HG02840 (cell line): ENCODE data around the gene NBPF1.
"Not testable (repeated sequence)": the region's sequence is repeated elsewhere in the genome, so short reads cannot be mapped to it uniquely, and the experiment has no call there.

Experiments used
- ATAC-seq: cut with Tn5 transposase; IDR thresholded peaks from one replicate; pipeline ENCODE4 v1.9.1; 2021; ENCODE audit warnings: mild to moderate bottlenecking, moderate library complexity, moderate number of reproducible peaks; ENCODE audit not compliant: unreplicated experiment, low FRiP score

NBPF1 gene

GRCh38 chr1:16642025-16642966, 28.9 kb upstream of the NBPF1 start:
- ATAC-seq: not testable (repeated sequence)

DNA sequence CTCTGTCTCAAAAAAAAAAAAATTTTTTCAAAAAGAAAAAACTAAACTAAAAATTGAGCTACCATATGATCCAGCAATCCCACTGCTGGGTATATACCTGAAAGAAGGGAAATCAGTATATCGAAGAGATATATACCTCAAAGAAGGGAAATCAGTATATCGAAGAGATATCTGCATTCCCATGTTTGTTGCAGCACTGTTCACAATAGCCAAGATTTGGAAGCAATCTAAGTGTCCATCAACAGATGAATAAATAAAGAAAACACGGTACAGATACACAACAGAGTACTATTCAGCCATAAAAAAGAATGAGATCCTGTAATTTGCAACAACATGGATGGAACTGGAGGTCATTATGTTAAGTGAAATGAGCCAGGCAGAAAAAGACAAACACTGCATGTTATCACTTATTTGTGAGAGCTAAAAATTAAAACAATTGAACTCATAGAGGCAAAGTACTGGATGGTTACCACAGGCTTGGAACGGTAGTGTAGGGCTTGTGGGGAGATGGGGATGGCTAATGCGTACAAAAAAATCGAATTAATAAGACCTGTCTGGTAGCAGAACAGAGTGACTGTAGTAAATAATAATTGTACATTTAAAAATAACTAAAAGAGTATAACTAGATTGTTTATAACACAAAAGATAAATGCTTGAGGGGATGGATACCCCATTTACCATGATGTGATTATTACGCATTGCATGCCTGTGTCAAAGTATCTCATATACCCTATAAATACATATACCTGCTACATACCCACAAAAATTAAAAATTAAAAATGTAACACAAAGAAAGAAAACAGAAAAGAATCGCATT, 28.0 kb upstream of the NBPF1 start:
- not testable (repeated sequence) for ATAC-seq

DNA sequence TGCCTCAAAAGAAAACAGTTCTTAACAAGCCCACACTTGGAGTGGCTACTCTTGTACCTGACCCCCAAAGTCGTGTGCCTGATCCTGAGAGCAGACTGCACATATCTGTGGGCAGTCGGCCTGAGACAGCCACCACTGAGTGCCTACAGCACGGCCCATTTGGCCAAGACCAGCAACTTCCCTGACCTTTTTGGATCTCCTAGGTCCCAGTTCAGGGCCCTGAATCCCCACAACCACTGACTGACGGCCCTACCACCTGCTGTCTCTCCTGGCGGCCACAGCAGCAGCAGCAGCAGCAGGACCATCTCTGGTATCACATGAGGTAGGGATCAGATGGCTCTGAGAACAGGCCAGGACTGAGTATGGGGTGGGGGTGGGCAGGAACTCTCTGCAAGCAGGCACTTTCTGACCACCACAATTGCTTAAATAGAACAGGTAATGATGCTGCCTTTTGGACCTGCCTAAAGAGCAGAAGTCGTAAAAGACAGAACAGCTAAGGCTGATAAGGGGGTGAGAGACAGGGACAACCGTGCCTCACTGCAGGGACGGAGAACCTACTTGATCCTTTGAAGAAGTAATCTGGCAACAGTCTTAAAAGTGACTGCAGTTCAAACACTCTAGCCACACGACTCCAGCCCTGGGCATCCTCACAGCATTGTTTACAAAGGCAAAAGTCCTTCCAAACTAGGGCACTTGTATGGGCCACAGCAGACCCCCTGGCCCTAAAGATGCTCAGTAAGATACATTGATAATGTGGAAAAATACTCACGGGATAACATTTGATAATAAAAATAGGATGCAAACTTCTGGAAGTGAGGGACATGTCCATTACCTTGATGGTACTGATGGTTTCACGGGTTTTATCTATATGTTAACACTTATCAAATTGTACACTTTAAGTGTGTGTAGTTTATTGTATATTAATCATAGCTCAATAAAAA, 26.0 kb upstream of the NBPF1 start:
- ATAC-seq: not testable (repeated sequence)

DNA sequence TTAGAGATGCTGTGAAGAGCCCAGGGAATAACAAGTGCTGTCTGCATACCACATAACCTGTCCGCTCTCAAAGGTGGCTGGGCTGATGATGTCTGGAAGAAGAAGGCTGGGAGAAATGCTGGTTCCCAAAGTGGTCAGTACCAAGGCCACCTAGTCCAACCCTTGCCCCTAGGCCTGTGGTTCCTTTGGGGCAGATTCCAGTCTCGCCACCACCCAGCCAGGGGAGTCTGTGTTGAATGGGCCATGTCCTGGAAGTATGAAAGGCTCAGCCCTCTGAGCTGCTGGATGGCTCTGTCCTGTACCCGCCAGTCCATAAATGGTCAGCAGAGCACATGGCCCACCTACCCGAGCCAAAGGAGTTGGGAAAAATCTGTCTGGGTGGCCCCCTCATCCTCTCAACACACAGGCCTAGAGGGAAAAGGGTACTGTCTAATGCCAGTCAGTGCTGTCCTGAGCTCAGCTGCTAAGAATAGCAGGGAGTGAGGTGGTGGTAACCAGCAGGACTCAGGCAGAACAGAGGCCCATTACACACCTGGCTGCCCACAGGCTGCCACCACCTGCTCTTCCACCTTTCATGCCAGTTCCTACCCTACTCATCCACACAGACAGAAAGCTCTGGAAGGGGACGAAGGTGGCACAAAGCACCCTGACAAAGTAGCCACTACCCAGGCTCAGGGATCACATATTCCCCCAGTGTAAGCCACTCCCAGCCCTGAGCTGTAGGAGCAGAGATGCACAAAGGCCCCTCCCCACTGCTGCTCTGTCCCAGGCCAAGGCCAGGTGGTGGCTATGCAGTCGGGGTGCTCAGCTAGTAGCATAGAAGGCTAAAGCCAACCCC, 24.8 kb upstream of the NBPF1 start:
- ATAC-seq: not testable (repeated sequence)

DNA sequence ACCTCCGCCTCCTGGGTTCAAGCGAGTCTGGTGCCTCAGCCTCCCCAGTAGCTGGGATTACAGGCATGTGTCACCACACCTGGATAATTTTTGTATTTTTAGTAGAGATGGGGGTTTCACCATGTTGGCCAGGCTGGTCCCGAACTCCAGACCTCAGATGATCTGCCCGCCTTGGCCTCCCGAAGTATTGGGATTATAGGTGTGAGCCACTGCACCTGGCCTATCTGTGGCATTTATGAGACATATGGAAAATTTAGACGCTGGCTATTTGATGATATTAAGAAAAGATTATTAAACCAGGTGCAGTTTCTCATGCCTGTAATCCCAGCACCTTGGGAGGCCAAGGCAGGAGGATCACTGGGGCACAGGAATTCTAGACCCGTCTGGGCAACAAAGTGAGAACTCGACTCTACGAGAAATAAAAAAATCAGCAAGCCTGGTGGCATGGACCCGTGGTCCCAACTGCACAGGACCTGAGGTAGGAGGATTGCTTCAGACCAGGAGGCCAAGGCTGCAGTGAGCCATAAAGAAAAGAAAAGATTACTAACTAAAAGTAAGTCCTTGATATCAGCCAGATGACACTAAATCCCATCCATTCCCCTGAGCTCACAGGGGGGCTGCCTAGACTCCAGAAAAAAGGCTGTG, 23.3 kb upstream of the NBPF1 start:
- ATAC-seq: not testable (repeated sequence)

DNA sequence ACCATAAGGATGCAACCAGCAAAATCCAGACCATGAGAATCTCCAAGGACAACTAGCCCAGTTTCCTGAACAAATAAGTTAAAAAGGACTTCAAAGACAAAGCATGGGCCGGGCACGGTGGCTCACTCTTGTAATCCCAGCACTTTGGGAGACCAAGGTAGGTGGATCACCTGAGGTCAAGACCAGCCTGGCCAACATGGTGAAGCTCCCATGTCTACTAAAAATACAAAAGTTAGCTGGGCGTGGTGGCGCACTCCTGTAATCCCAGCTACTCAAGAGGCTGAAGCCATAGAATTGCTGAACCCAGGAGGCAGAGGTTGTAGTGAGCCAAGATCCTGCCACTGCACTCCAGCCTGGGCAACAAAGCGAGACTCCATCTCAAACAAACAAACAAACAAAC, 22.6 kb upstream of the NBPF1 start:
- not testable (repeated sequence) for ATAC-seq

GRCh38 chr1:16633540-16634282, 20.3 kb upstream of the NBPF1 start:
- ATAC-seq: not testable (repeated sequence)

GRCh38 chr1:16632044-16632850, 18.9 kb upstream of the NBPF1 start:
- ATAC-seq: not testable (repeated sequence)

DNA sequence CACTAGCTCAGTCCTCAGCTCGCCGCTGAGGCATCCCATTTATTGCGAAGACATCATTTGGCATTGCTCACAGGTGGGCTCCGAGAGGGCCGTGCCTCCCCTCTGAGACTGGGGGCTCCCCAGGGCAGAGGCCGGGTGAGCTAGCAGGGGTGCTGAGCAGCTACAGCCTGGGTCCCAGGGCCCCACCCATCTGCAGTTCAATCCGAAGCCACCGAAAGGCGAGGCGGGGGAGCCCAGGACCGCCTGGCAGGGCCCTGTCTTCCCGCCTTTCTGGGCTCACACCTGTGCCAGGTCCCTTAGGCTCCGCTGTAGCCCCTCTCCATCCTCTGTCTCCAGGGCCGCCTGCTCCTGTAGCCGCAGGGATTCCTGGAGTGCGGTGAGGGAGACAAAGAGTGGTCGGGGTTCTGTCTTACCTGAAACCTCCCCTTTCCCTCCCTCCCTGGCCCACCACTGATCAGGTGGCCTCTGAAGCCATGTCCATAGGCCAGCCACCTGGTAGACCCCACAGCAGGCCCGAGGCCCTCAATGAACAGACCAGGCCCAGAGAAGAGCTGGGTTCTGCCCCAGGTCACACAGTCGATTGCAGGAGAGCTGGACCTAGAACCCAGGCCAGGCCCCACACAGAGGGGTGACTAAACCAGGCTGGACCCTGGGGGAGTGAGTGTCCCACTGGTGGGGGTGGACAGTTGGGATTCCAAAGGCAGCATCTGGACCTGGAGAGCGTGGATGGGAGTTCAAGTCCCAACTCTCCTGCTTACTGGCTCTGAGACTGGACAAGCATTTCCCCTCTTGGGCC, 18.1 kb upstream of the NBPF1 start:
- no peak for ATAC-seq

- ATAC-seq: no peak
Observed at GRCh38 chr1:16630661-16631247, 17.4 kb upstream of the NBPF1 start.

GRCh38 chr1:16629916-16630530, 16.7 kb upstream of the NBPF1 start:
- not testable (repeated sequence) for ATAC-seq

- ATAC-seq: no peak
Observed at GRCh38 chr1:16628361-16629111, 15.2 kb upstream of the NBPF1 start.

- ATAC-seq: not testable (repeated sequence)
Observed at GRCh38 chr1:16626409-16626983, 13.1 kb upstream of the NBPF1 start.

- no peak for ATAC-seq
Observed at GRCh38 chr1:16625497-16626408, 12.4 kb upstream of the NBPF1 start.
